Mucosa of stomach (tissue), 1 donor: ENCODE results near the gene REEP1.

Source experiments
- H3K27me3 ChIP-seq: one replicate; pipeline ENCODE4 v1.7.0; 2013; ENCODE audit warnings: mild to moderate bottlenecking, low read length; ENCODE audit not compliant: control insufficient read depth, insufficient read depth
- H3K36me3 ChIP-seq: one replicate; pipeline ENCODE4 v1.7.0; 2013; ENCODE audit warnings: low read length; ENCODE audit not compliant: control insufficient read depth, insufficient read depth
- H3K4me1 ChIP-seq: one replicate; pipeline ENCODE4 v1.7.0; 2013; ENCODE audit warnings: mild to moderate bottlenecking, low read length; ENCODE audit not compliant: control insufficient read depth, insufficient read depth
- H3K4me3 ChIP-seq: one replicate; pipeline ENCODE4 v1.7.0; 2013; ENCODE audit warnings: low read length
- H3K9ac ChIP-seq: one replicate; pipeline ENCODE4 v1.7.0; 2013; ENCODE audit warnings: mild to moderate bottlenecking, low read length, moderate library complexity
- H3K9me3 ChIP-seq: one replicate; pipeline ENCODE4 v1.7.0; 2013; ENCODE audit warnings: mild to moderate bottlenecking, low read length, moderate library complexity; ENCODE audit not compliant: control insufficient read depth
- donor health status: Pancreatic carcinoma.

The REEP1 gene

GRCh38 chr2:86301009-86301408, 36.4 kb downstream of the REEP1 start:
- Histone ChIP-seq H3K4me3 (no peak overlapping the region), H3K36me3 (no peaks in the 10 kb centered on the region)

GRCh38 chr2:86300496-86300895, 36.9 kb downstream of the REEP1 start:
- H3K9ac ChIP-seq = no peak overlapping the region
- H3K9me3 ChIP-seq = no peaks in the 10 kb centered on the region
- no peaks in the 10 kb centered on the region for H3K36me3 ChIP-seq
- no peak overlapping the region for H3K4me3 ChIP-seq
- no peaks in the 10 kb centered on the region for H3K4me1 ChIP-seq
- H3K27me3 ChIP-seq = no peaks in the 10 kb centered on the region

More at GRCh38 chr2:86301009-86301408, 36.4 kb downstream of the REEP1 start:
- H3K9me3 ChIP-seq = no peaks in the 10 kb centered on the region
- H3K9ac ChIP-seq = no peak overlapping the region
- no peaks in the 10 kb centered on the region for H3K27me3 ChIP-seq
- no peaks in the 10 kb centered on the region for H3K4me1 ChIP-seq

DNA sequence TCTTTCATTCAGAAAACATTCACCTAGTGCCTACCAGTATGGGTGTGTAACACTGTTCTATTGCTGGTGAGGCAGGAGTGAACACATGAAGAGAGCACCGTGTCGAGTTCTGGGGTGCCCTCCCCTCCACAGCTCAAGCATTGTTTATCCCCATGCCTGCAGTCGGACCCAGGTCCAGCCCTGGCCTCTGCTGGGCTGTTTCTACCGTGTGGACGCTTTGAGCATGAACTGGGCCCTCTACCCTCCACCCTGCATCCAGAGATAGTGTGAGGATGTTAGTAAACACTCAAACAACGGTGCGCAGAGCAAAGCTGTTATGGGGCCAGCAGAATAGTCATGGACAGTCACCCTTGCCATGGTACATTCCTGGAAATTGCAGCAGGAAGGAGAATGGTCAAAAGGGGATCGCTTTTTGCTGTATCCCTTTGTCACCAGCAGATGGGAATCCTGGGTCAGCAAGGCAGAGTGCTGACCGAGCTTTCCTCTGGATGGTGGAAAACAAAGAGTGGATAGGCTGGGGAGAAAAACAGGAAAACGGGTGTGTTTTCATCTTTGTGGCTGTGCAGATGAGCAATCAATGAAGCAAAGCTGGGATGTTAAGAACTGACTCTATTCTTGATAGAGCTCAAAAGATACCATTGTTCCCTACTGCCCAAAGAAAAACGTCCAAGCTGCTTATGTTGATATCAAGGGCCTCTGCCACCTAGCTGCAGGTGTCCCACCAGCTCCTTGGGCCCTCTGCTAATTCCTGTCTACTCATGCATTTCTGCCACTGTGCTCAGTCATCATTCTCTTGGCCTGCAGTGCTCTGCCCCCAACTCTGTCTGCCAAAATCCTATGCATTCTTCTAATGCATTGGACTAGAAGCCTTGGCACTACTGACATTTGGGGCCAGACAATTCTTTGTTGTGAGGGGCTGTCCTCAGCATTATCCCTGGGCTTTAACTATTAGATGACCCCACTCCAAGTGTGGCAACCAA, 38.7 kb downstream of the REEP1 start:
- Histone ChIP-seq H3K4me3 (no peak overlapping the region), H3K27me3 (no peaks in the 10 kb centered on the region), H3K36me3 (no peaks in the 10 kb centered on the region), H3K9ac (no peak overlapping the region), H3K4me1 (peaks cover 1% of the 10 kb centered on the region), H3K9me3 (no peaks in the 10 kb centered on the region)

- Histone ChIP-seq H3K36me3 (no peaks in the 10 kb centered on the region), H3K27me3 (no peaks in the 10 kb centered on the region), H3K4me1 (peaks cover 5% of the 10 kb centered on the region), H3K9me3 (no peaks in the 10 kb centered on the region), H3K4me3 (no peak overlapping the region), H3K9ac (no peak overlapping the region)
Observed at GRCh38 chr2:86297382-86298147, 39.9 kb downstream of the REEP1 start.

DNA sequence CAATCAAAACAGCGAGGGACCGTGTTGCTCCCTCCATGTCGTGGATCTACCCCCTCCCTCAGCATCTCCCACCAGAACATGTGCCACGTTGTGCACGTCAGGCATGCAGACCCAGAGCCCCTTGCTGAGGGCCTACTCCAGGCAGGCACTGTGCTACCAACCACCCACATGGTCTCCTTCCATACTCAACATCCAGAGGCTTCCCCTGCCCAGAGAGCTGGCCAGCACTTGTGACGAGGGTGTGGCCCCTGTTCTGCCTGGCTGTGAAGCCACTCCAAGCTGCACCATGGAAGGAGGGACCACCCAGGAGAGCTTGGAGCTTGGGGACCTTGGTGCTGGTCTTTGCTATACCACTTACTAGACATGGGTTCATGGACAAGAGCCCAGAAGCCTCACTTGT, 40.5 kb downstream of the REEP1 start:
- Histone ChIP-seq H3K4me1 (peaks cover 5% of the 10 kb centered on the region), H3K9ac (no peak overlapping the region), H3K9me3 (no peaks in the 10 kb centered on the region), H3K27me3 (no peaks in the 10 kb centered on the region), H3K36me3 (no peaks in the 10 kb centered on the region), H3K4me3 (no peak overlapping the region)

DNA sequence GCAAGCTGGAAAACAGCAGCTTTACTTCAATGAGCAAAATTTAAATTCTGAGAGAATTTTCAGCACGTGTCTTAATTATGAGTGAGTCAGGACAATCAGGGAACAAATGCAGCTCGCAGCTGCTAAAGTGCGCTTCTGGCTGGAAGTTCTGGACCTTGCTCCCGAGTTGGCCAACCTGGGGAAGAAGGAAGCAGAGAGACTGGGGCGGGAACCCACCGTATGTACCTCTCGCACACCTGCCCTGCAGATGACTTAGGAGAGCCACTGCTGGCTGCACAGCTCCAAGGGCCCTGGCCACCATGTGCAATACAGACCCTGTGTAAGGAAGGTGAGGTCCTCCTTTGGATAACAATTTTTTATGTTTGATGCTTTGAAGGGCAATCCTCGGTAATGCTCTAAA, 42.4 kb downstream of the REEP1 start:
- Histone ChIP-seq H3K4me1 (peaks cover 5% of the 10 kb centered on the region), H3K9ac (no peak overlapping the region), H3K27me3 (no peaks in the 10 kb centered on the region), H3K9me3 (no peaks in the 10 kb centered on the region), H3K36me3 (no peaks in the 10 kb centered on the region), H3K4me3 (no peak overlapping the region)

- H3K9ac ChIP-seq = no peak overlapping the region
- no peaks in the 10 kb centered on the region for H3K27me3 ChIP-seq
- no peak overlapping the region for H3K4me3 ChIP-seq
- H3K4me1 ChIP-seq = peaks cover 5% of the 10 kb centered on the region
- no peaks in the 10 kb centered on the region for H3K36me3 ChIP-seq
- H3K9me3 ChIP-seq = no peaks in the 10 kb centered on the region
Observed at GRCh38 chr2:86293612-86294011, 43.8 kb downstream of the REEP1 start.

DNA sequence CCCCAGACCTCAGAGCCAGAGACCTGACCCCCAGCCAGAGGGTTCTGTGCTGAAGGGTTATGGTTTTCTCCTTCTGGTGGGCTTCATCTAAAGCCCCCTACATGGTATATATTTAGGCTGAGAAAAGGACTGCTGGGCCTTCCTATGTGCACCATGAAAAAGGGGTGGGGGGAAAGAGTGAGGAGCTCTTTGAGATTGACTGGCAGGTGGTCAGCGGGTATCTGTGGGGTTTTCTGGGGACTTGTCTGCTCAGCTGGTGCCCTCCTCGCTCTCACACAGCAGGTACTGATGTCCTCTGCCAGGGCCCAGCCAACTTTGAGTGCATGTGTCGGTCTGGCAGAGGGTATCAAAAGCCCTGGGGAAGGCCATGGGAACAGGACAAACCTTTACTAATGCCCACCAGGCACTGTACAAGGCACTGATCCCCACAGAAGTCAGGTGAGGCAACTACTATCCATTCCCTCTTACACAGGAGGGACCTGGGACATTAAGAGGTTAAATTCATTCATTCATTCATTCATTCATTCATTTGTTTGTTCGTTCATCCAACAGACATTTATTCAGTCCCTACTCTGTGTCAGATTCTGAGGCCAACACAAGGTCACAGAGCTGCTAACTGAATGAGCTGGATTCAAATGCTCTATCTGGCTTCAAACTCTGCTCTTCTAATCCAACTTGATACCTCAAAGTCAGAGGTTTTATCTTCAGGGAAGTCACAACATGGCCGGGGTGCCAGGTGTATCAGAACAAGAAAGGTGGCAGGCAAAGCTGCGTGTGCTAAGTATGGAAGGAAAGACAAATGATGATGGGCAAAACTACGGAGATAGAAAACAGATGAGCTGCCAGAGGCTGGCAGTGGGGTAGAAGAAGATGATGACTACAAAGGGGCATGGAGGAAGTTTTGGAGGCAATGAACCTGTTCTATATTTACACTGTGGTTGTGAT, 44.6 kb downstream of the REEP1 start:
- H3K9ac ChIP-seq = no peak overlapping the region
- H3K4me3 ChIP-seq = no peak overlapping the region
- peaks cover 5% of the 10 kb centered on the region for H3K4me1 ChIP-seq
- H3K9me3 ChIP-seq = no peaks in the 10 kb centered on the region
- no peaks in the 10 kb centered on the region for H3K36me3 ChIP-seq
- no peaks in the 10 kb centered on the region for H3K27me3 ChIP-seq

- H3K36me3 ChIP-seq = no peaks in the 10 kb centered on the region
- H3K9me3 ChIP-seq = no peaks in the 10 kb centered on the region
- peaks cover 7% of the 10 kb centered on the region for H3K4me1 ChIP-seq
- H3K4me3 ChIP-seq = no peak overlapping the region
- no peaks in the 10 kb centered on the region for H3K27me3 ChIP-seq
- H3K9ac ChIP-seq = no peak overlapping the region
Observed at GRCh38 chr2:86291328-86291662, 46.1 kb downstream of the REEP1 start.

- no peaks in the 10 kb centered on the region for H3K36me3 ChIP-seq
- no peaks in the 10 kb centered on the region for H3K9me3 ChIP-seq
- H3K27me3 ChIP-seq = no peaks in the 10 kb centered on the region
- H3K9ac ChIP-seq = no peak overlapping the region
- H3K4me3 ChIP-seq = no peak overlapping the region
- H3K4me1 ChIP-seq = peaks cover 10% of the 10 kb centered on the region
Observed at GRCh38 chr2:86290596-86291327, 46.7 kb downstream of the REEP1 start.

- Histone ChIP-seq H3K4me1 (peaks cover 10% of the 10 kb centered on the region), H3K36me3 (no peaks in the 10 kb centered on the region)
Observed at GRCh38 chr2:86286516-86286915, 50.9 kb downstream of the REEP1 start.

More at GRCh38 chr2:86286516-86286915, 50.9 kb downstream of the REEP1 start:
- no peak overlapping the region for H3K4me3 ChIP-seq
- no peaks in the 10 kb centered on the region for H3K27me3 ChIP-seq
- H3K9me3 ChIP-seq = no peaks in the 10 kb centered on the region
- no peak overlapping the region for H3K9ac ChIP-seq
